GM08714 (cell line): ENCODE results near the gene CCDC146.
"Not testable (repeated sequence)": the region's sequence is repeated elsewhere in the genome, so short reads cannot be mapped to it uniquely, and the experiment has no call there.

ENCODE experiments used
- H3K4me3 ChIP-seq: fragments of 200-500 bp; sonication (Bioruptor generic); 2 replicates; pipeline ENCODE4 v1.5.1; 2014; ENCODE audit warnings: mild to moderate bottlenecking, low read length, inconsistent platforms
- ZNF274 ChIP-seq: IDR thresholded peaks from 2 replicates; pipeline ENCODE4 v1.6.1; 2012; ENCODE audit warnings: mild to moderate bottlenecking, low read depth, low read length

CCDC146 gene

DNA sequence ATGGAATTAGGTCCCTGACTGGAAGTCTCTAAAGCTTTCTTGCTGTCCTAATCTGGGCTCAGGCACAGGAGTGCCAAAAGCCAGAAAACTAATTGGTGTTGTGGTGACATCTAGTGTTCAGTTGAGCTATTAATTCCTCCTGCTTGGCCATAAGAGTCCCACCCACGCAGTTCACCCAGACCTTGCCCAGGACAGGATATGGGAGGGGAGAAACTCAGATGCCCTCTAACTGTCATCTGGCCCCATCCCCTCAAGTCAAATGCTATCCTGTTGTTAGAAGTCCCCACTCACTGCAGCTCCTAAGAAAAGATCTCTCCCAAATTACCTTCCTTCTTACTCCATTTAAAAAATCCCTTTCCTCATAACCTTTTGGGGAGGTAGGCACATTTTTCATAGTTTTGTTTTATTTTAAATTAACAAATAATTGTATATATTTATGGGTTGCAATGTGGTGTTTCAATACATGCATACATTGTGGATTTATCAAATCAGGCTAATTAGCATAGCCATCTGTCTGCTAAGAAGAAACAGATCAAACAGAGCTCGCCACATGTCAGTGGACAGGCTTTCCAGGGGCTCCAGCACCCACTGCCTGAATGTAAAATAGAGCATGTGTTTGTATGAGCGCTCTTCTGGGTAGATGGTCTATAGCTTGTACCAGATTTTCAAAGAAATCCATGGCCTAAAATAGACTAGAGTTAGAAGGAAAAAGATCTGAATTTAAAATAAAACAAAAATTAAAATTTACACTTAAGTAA lies 209.7 kb downstream of the CCDC146 start:
- TF ChIP-seq ZNF274: no peak

GRCh38 chr7:77334039-77334438 lies 211.6 kb downstream of the CCDC146 start:
- not testable (repeated sequence) for H3K4me3 ChIP-seq

More for the DNA sequence above, 209.7 kb downstream of the CCDC146 start:
- no peak overlapping the region for H3K4me3 ChIP-seq

DNA sequence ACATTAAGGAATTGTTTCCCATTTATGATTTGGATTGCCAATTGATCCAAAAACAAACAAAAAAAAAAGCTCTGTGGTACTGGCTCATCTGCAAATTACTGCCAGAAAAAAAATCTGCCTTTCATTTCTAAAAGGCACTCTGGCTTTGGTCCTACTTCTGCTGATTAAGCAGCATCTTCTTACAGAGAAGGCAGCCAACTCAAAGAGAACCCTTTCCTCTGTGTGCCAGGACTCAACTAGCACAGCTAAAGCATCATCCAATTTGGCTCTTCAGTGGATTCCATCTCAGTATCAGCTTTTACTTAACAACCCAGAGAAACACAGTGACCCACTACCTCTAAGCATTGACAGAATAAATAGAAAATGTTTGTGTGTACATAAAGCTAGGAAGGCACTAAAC lies 213.2 kb downstream of the CCDC146 start:
- no peak overlapping the region for H3K4me3 ChIP-seq
- TF ChIP-seq ZNF274: no peak

DNA sequence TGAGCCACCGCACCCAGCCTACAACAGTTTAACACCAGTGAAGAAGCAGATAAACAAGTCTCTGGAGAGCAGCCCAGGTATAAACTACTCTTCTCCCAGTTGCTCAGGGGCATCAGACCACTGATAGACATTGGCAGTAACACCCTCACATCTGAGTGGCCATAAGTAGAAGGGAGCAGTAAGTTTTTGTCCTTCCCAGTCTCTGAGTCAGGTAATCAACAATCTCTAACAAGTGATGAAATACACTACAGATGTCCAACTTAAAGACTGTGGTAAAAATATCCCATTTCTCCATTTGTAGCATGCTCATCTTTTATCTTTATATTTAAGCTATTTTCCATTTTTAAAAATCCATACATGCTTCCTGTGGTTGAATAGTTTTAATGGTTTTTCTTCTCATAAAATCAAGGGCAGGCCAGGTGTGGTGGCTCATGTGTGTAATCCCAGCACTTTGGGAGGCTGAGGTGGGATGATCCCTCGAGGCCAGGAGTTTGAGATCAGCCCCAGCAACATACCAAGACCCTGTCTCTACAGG lies 215.1 kb downstream of the CCDC146 start:
- H3K4me3 ChIP-seq: no peak overlapping the region
- no peak for TF ChIP-seq ZNF274

DNA sequence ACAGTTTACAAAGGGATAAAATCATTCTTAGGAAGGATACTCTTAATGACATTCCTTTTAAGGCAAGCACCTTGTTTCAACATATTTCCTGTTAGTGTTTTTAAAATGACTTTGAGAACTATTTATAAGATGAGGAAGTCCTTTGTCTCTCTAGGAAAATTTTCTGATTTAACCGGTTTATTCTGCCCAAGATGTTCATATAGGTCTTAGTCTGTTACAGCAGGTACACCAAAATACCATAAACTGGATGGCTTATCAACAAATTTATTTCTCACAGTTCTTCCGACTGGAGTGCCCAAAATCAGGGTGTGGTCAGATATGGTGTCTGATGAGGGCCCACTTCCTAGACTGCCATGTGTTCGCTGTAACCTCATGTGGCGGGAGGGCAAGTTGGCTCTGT lies 215.8 kb downstream of the CCDC146 start:
- H3K4me3 ChIP-seq: no peak overlapping the region
- no peak for TF ChIP-seq ZNF274

- no peak for TF ChIP-seq ZNF274
- no peak overlapping the region for H3K4me3 ChIP-seq
Observed at GRCh38 chr7:77338883-77339629, 216.6 kb downstream of the CCDC146 start.

GRCh38 chr7:77339726-77340125 lies 217.3 kb downstream of the CCDC146 start:
- no peak for TF ChIP-seq ZNF274
- no peak overlapping the region for H3K4me3 ChIP-seq
